Mesothelial cell of epicardium (in vitro differentiated cells): ENCODE measurements around the gene CFTR. TPM values are rescaled to one million over a fixed set of nuclear protein-coding genes. Genes with fewer than 3 reads are reported as not detected.
"Not testable (repeated sequence)": the region's sequence is repeated elsewhere in the genome, so short reads cannot be mapped to it uniquely, and the experiment has no call there.

Experiments used
- DNase-seq, 2 experiments: peaks; one replicate each; pipeline ENCODE4 v3.0.0; 2021; ENCODE audit warnings: low spot score in 2 of 2; ENCODE audit not compliant: unreplicated experiment in 2 of 2
- H3K27ac Mint-ChIP-seq: 2 replicates; pipeline ENCODE4 v1.8.0; 2021; ENCODE audit warnings: mixed read lengths
- H3K27me3 Mint-ChIP-seq: 2 replicates; pipeline ENCODE4 v1.8.0; 2021; ENCODE audit warnings: low read depth, mixed read lengths
- H3K36me3 Mint-ChIP-seq: 2 replicates; pipeline ENCODE4 v1.8.0; 2021; ENCODE audit warnings: mixed read lengths
- H3K4me1 Mint-ChIP-seq: 2 replicates; pipeline ENCODE4 v1.8.0; 2021; ENCODE audit warnings: mixed read lengths
- H3K4me3 Mint-ChIP-seq: 2 replicates; pipeline ENCODE4 v1.8.0; 2021; ENCODE audit warnings: mild to moderate bottlenecking, moderate library complexity, mixed read lengths
- H3K9me3 Mint-ChIP-seq: 2 replicates; pipeline ENCODE4 v1.8.0; 2021; ENCODE audit warnings: mixed read lengths
- CTCF ChIP-seq: fragments of 200-600 bp; sonication (generic); IDR thresholded peaks from one replicate; pipeline ENCODE4 v1.5.0; 2021; ENCODE audit warnings: antibody characterized with exemption; ENCODE audit not compliant: unreplicated experiment
- total RNA-seq: library from RNA; stranded (reverse); gene quantifications from 3 replicates; pipeline ENCODE4 v1.2.1, GENCODE V29; 2021

Gene CFTR
- total RNA-seq, 1 donor from 2014 or later = 2.7 TPM

- no peak for TF ChIP-seq CTCF
- no peak overlapping the region for H3K27ac Mint-ChIP-seq
Measured at GRCh38 chr7:117495308-117495707, 15.5 kb downstream of the CFTR start.

GRCh38 chr7:117502331-117502730 lies 22.5 kb downstream of the CFTR start:
- no peak for DNase-seq
- no peak overlapping the region for H3K27ac Mint-ChIP-seq
- H3K9me3 Mint-ChIP-seq = peaks cover 3% of the 10 kb centered on the region
- no peaks in the 10 kb centered on the region for H3K36me3 Mint-ChIP-seq
- H3K4me3 Mint-ChIP-seq = no peak overlapping the region
- no peak for TF ChIP-seq CTCF
- no peaks in the 10 kb centered on the region for H3K27me3 Mint-ChIP-seq
- no peaks in the 10 kb centered on the region for H3K4me1 Mint-ChIP-seq

More at GRCh38 chr7:117495308-117495707, 15.5 kb downstream of the CFTR start:
- Mint-ChIP-seq H3K4me1 (no peaks in the 10 kb centered on the region), H3K9me3 (no peaks in the 10 kb centered on the region), H3K36me3 (no peaks in the 10 kb centered on the region), H3K4me3 (no peak overlapping the region), H3K27me3 (no peaks in the 10 kb centered on the region)
- no peak for DNase-seq

- H3K4me3 Mint-ChIP-seq = no peak overlapping the region
- H3K9me3 Mint-ChIP-seq = peaks cover 3% of the 10 kb centered on the region
- H3K27ac Mint-ChIP-seq = no peak overlapping the region
- TF ChIP-seq CTCF = no peak
- H3K4me1 Mint-ChIP-seq = peaks cover 7% of the 10 kb centered on the region
- H3K36me3 Mint-ChIP-seq = no peaks in the 10 kb centered on the region
- no peak for DNase-seq
- no peaks in the 10 kb centered on the region for H3K27me3 Mint-ChIP-seq
Measured at GRCh38 chr7:117505238-117505637, 25.4 kb downstream of the CFTR start.

GRCh38 chr7:117508676-117509075 lies 28.9 kb downstream of the CFTR start:
- H3K27me3 Mint-ChIP-seq = no peaks in the 10 kb centered on the region
- H3K27ac Mint-ChIP-seq = no peak overlapping the region
- peaks cover 7% of the 10 kb centered on the region for H3K4me1 Mint-ChIP-seq
- peaks cover 4% of the 10 kb centered on the region for H3K9me3 Mint-ChIP-seq
- no peak for TF ChIP-seq CTCF
- H3K36me3 Mint-ChIP-seq = no peaks in the 10 kb centered on the region
- DNase-seq = no peak
- no peak overlapping the region for H3K4me3 Mint-ChIP-seq

GRCh38 chr7:117517194-117517593 lies 37.4 kb downstream of the CFTR start:
- H3K9me3 Mint-ChIP-seq = peaks cover 13% of the 10 kb centered on the region
- not testable (repeated sequence) for H3K4me1 Mint-ChIP-seq, DNase-seq, H3K4me3 Mint-ChIP-seq, H3K27ac Mint-ChIP-seq, H3K36me3 Mint-ChIP-seq, H3K27me3 Mint-ChIP-seq

DNA sequence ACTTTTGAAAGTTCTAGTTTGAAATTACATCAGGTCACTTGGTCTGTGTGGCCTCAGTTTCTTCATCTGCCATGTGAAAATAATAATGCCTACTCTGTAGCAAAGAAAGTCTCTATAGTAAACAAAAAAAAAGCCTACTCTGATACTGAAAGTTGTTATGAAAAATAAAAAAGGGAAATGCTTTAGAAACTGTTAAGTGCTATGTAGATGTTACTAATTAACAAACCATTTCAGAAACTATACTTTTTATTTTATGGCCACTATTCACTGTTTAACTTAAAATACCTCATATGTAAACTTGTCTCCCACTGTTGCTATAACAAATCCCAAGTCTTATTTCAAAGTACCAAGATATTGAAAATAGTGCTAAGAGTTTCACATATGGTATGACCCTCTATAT lies 50.6 kb downstream of the CFTR start:
- H3K27me3 Mint-ChIP-seq = no peaks in the 10 kb centered on the region
- H3K36me3 Mint-ChIP-seq = no peaks in the 10 kb centered on the region
- TF ChIP-seq CTCF = no peak
- peaks cover 4% of the 10 kb centered on the region for H3K4me1 Mint-ChIP-seq
- no peaks in the 10 kb centered on the region for H3K9me3 Mint-ChIP-seq
- H3K27ac Mint-ChIP-seq = no peak overlapping the region
- DNase-seq = no peak
- no peak overlapping the region for H3K4me3 Mint-ChIP-seq
